CMK (cell line): ENCODE data around the gene ANKRD7.

Experiments
- DNase-seq: peaks from one replicate; pipeline ENCODE4 v3.0.0-alpha.2; 2010; ENCODE audit warnings: low read depth

The ANKRD7 gene, protein sequence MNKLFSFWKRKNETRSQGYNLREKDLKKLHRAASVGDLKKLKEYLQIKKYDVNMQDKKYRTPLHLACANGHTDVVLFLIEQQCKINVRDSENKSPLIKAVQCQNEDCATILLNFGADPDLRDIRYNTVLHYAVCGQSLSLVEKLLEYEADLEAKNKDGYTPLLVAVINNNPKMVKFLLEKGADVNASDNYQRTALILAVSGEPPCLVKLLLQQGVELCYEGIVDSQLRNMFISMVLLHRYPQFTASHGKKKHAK

DNA sequence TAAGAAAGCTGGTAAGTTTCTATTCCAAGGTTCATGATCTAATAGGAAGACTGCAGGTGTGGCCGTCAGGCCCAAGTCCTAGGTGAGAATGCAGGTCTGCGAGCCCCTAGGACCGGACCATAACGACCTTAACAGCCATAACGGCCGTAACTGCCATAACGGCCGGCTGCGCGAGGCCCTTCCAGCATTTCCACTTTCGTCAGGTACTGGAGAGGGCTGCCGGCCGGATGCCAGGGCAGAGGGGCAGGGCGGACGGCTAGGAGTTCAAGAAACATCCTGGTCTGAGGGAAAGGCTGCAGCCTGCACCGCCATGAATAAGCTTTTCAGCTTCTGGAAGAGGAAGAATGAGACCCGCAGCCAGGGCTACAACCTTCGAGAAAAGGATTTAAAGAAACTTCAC is at the start of gene ANKRD7:
Gene ANKRD7, plus strand, starts transcription at position 184 of the 400 bp plus-strand sequence. Its CDS starts 127 bp downstream, at position 311.
- no peak for DNase-seq

DNA sequence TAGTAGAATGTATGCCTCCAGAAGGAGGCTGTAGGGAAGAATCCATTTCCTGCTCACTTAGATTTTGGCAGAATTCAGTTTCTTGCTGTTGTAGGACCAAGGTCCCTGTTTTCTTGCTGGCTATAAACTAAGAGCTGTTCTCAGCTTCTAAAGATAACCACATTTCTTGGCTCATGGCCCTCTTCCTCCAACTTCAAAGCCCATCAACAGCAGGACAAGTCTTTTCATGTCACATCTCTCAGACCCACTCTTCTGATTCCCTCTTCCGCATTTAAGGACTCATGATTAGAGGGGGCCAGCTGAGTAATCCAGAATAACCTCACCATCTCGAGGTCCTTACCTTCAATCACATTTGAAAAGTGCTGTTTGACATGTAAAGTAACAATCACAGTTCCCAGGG is 48.8 kb upstream of the ANKRD7 start:
- no peak for DNase-seq

GRCh38 chr7:118179191-118179590 is 45.3 kb upstream of the ANKRD7 start:
- DNase-seq = no peak

DNA sequence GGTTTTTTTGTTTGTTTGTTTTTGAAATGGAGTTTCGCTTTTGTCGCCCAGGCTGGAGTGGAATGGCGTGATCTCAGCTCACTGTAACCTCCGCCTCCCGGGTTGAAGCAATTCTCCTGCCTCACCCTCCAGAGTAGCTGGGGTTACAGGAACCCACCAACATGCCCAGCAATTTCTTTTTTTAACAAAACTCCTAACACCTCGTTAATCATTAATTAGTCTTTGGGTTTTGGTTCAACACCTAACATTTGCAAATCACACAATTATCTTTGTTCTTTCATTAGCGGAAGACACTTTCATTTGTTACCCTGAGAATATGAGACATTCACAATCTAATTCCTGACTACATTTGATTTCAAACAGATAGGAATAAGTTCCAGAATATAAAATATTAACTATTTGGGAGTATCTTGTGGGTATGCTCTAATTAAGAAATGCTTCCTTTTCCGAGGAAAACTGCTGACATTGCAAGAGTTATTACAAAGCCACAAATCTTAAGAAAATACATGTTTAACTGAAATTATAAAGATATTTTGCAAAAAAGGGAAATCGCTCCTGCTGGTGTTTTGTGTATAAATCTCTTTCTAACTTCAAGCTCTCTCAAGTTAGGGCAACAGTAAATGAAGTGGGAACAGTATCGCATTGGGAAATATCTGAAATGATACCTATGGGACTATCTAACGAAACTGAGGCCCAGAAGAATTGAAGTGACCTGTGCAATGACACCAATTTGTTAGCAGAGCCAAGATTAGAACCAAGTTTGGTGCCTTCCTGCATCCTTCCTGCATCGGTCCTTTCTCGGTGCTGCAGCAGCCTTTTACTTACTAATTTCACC is 41.7 kb upstream of the ANKRD7 start:
- no peak for DNase-seq

GRCh38 chr7:118183428-118183785 is 41.1 kb upstream of the ANKRD7 start:
- no peak for DNase-seq

DNA sequence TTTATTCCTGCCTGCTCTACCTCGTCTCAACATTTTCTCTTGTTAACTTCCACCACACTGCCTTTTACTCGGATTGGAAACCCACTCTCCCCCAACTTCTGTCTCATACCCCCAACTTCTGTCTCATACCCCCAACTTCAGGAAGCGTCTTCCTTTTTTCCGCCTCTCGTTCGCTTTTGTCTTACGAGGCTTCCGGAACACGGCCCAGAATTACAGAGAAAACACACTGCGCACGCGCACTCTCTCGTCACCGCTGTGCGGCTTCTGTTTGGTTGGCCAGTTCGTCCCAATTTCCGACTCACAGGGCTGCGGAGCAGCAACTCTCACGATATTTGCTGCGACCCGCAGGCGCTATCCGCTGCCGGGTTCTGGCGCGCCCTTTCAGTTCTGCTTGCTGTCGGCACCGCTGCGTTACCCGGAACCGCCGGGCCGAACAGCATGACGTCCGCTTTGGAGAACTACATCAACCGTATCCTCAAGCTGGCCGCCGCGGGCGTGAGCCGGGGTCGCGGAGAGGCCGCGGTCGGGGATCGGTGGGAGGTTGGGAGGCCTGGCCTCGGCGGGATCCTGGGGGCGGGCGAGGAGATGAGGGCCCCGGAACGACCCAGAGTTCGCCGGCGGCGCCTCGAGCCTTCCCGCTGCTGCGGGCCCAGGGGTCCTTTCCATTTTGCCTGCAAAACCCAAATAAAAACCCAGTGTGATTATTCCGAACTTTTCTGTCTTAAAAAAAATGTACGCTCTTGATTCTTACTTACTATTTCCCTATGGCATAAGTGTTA is 40.5 kb upstream of the ANKRD7 start, which contains the start of gene LSM8:
Gene LSM8, plus strand, starts transcription at position 379 of the 779 bp plus-strand sequence. Its CDS starts 60 bp downstream, at position 439.
- peak; percentile 95 for DNase-seq

DNA sequence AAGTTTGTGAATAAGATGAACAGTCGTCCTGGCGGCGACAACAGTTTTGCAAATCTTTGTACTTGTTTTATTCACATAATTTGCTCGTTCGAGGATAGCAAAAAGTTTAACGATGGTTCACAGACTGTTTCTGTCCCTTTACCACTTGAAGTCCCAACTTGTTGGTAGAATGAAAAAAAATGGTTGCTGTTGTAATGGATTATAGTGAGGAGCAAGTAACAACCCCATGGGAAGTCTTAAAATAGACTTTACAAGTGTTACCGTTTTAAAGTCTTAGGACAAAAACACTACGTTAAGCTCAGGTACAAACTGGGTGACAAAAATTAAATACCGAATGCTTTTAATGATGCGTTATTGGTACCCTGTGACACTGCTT is 40.0 kb upstream of the ANKRD7 start:
- DNase-seq = no peak

DNA sequence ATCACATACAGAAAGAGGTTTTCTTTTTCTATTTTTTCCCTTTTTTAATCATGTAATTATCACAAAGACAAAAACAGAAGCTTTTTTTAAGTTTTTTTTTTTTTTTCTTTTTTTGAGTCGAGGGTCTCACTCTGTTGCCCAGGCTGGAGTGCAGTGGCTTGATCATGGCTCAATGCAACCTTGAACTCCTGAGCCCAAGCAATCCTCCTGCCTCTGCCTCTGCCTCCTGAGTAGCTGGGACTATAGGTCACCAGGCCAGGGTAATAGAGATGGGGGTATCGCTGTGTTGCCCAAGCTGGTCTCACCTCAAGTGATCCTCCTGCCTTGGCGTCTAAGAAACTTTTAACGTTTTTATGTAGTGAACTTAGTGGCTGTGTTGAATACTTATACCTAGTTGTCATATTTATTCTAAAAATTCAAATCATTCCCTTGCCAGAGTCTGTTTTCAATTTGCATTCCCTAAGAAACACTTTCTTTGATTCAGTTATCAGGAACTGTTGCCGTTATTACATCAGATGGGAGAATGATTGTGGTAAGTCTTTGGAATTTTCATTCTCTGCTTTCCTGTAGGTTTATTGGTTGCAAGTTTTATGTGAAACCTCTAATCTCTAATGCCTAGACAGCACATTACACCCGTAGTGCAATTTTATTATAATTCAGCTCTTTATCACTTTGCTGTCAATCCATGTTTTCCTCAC is 39.2 kb upstream of the ANKRD7 start:
- DNase-seq = no peak

- DNase-seq = no peak
Measured at GRCh38 chr7:118186501-118186900, 38.0 kb upstream of the ANKRD7 start.

DNA sequence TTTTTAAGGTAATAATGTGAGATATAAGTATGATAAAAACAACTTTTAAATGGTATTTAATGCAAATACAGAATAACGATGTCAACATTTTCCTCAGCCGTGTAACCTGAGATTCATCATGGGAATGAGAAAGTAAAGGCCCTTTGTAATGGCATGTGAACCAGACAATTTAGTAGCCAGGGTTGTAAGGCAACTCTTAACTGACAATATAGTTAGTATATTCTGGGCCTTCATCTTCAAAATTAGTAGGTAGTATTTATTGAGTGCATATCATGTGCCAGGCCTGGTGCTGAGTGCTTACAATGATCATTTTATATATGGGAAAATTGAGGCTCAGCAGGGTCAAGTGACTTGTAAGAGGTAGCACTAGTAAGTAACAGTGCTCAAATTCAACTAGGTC is 29.9 kb upstream of the ANKRD7 start:
- DNase-seq = no peak

GRCh38 chr7:118195837-118196474 is 28.5 kb upstream of the ANKRD7 start:
- DNase-seq = no peak

GRCh38 chr7:118202061-118202460 is 22.4 kb upstream of the ANKRD7 start:
- no peak for DNase-seq

GRCh38 chr7:118214051-118214832 is 10.3 kb upstream of the ANKRD7 start:
- DNase-seq = peak; percentile 20

GRCh38 chr7:118214833-118215182 is 9.7 kb upstream of the ANKRD7 start:
- DNase-seq = no peak

- no peak for DNase-seq
Measured at GRCh38 chr7:118217210-118217619, 7.3 kb upstream of the ANKRD7 start.

DNA sequence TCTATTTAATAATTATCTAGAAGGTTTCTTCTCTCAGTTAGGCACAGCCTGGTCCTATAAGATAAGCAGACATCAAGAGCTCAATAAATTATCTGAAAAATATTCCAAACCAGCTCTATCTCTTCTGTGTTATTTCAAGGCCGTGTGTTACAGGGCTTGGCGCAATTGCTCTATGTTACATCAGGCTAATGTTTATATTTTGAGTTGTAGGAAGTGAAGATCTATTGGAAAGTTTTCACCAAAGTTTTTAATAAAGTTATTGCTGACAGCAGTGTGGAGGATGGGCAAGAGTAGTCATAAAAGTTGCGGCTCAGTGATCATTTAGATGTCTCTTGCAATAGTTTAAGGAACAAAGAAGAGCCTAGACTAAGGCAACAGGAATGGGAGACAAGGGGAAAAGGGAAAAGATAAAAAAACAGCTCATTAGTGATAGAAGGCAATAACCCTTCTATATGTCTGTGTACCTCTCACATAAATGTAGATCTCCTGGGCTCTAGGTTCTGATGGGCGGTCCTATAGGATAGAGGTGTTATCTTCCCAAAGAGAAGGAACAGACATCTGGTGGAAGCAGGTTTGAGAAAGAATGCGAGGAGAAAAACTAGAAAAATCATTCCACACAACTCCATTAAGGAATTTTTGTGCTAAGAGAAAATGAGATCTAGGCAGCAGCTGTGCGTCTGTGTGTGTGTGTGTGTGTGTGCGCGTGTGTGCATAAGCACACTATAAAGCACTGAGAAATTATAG is 5.9 kb upstream of the ANKRD7 start:
- no peak for DNase-seq

DNA sequence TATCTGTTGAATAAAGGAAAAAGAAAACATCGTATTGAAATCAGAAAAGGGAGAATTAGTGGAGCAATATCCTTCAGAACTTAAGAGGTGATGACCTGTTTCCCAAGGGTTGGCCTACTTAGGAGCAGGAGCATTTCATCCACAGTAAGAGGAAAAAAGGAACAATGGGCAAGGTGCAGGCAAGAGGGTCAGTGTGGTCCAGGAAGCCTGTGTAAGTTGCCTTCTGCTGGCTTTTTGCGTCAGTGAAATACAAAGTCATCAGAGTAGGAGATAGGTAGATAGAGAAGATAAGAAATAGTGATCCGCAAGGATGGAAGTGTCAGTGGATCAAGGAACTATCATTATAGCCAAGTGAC is 5.4 kb upstream of the ANKRD7 start:
- no peak for DNase-seq

- DNase-seq = no peak
Measured at GRCh38 chr7:118220583-118220982, 3.9 kb upstream of the ANKRD7 start.

DNA sequence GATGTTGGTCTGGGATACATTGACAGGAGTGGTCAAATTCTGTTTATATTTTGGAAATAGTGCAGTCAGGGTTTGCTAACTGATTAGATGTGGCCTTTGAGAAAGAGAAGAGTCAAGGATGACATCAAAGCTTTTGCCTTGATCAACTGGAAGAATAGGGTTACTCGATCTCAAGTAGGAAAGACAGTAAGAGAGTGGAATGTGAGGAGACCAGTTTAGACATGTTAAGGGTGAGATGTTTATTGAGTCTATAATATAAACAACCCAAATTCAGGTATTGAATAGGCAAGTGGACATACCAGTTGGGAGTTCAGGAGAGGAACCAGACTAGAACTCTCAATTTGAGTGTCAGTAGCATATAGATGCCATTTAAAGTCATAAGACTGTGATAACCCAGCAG is 1.9 kb upstream of the ANKRD7 start:
- no peak for DNase-seq

- DNase-seq = no peak
Measured at GRCh38 chr7:118232837-118233236, 8.3 kb downstream of the ANKRD7 start.
